ENCODE data around the gene DPP6.

DPP6 gene

GRCh38 chr7:154759989-154760388, 707.8 kb downstream of the DPP6 start:
- peak in 2 of 56 donors; percentile 5 to 24 for DNase-seq

GRCh38 chr7:154765118-154765517, 712.9 kb downstream of the DPP6 start:
- DNase-seq: no peak

GRCh38 chr7:154767142-154767541, 714.9 kb downstream of the DPP6 start:
- DNase-seq: peak in 1 of 56 donors; percentile 15

GRCh38 chr7:154767821-154768415, 715.7 kb downstream of the DPP6 start:
- DNase-seq: no peak

GRCh38 chr7:154769001-154769400, 716.8 kb downstream of the DPP6 start:
- no peak for DNase-seq

- peak in 2 of 56 donors; percentile 19 to 26 for DNase-seq
Observed at GRCh38 chr7:154769527-154769926, 717.3 kb downstream of the DPP6 start.

GRCh38 chr7:154770361-154770760, 718.2 kb downstream of the DPP6 start:
- DNase-seq: no peak

- no peak for DNase-seq
Observed at GRCh38 chr7:154770962-154771361, 718.8 kb downstream of the DPP6 start.

GRCh38 chr7:154774303-154774969, 722.2 kb downstream of the DPP6 start:
- no peak for DNase-seq

GRCh38 chr7:154775681-154776080, 723.5 kb downstream of the DPP6 start:
- no peak for DNase-seq

GRCh38 chr7:154776350-154776749, 724.2 kb downstream of the DPP6 start:
- no peak for DNase-seq

GRCh38 chr7:154777023-154777422, 724.8 kb downstream of the DPP6 start:
- DNase-seq: peak in 6 of 56 donors; percentile 38 to 64 (median 52)

GRCh38 chr7:154777489-154777888, 725.3 kb downstream of the DPP6 start:
- peak in 37 of 56 donors; percentile 19 to 67 (median 45) for DNase-seq

- DNase-seq: no peak
Observed at GRCh38 chr7:154777908-154778307, 725.7 kb downstream of the DPP6 start.

- DNase-seq: peak in 25 of 56 donors; percentile 23 to 79 (median 53)
Observed at GRCh38 chr7:154781369-154782303, 729.4 kb downstream of the DPP6 start.

- peak in 2 of 56 donors; percentile 14 to 35 for DNase-seq
Observed at GRCh38 chr7:154783281-154783909, 731.2 kb downstream of the DPP6 start.

- no peak for DNase-seq
Observed at GRCh38 chr7:154785898-154786297, 733.7 kb downstream of the DPP6 start.

GRCh38 chr7:154789404-154789803, 737.2 kb downstream of the DPP6 start:
- peak in 48 of 56 donors; percentile 18 to 85 (median 60) for DNase-seq

- DNase-seq: peak in 5 of 56 donors; percentile 18 to 34 (median 22)
Observed at GRCh38 chr7:154791611-154792010, 739.4 kb downstream of the DPP6 start.

GRCh38 chr7:154792436-154793055, 740.3 kb downstream of the DPP6 start:
- DNase-seq: no peak
